ENCODE data around the gene DENND1A.
"Not testable (repeated sequence)": the region's sequence is repeated elsewhere in the genome, so short reads cannot be mapped to it uniquely, and the experiment has no call there.

The DENND1A gene

DNA sequence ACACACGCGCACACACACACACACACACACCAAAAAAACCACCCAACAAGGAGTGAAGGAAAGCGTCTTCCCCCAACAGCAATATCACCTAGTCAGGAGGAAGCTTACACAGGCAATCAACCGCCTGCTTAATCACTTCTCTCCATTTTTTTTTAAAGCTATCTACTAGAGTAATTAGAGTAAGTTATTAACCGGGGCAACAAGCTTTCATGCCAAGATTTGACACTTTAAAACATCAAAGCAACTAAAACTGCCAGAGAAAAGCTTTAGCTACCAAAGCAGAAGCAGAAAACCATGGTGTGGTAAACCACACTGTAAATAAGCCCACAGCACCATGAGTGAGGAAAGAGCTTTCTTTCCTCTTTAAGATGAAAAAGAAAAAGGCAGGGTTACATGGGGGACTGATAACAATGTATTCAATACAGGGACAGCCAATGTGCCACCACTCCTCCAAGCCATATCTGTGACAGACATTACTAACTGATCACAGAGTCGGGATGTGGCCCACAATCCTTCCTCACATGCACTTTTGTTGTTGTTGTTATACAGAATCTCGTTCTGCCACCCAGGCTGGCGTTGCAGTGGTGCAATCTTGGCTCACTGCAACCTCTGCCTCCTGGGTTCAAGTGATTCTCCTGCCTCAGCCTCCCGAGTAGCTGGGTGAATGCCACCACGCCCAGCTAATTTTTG is 291.8 kb downstream of the DENND1A start:
- DNase-seq (ENCODE audit: extremely low read depth in 1 of 2, low read depth in 1 of 2) = no peak

DNA sequence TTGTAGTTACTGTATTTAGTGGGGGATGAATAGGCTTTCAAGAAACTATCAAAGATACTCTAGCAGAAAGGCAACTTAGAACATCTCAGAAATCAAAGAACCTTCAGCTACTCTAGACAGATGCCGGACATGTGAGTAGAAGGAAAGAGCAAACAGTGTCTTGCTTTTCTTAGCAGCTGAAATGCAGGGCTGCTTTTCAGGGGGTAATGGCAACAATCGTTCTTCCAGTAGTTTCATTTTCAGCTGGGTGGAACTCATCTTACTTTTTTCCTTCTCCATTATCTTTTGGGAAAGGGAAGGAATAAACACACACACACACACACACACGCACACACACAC is 292.4 kb downstream of the DENND1A start:
- no peak for DNase-seq (ENCODE audit: extremely low read depth in 1 of 2, low read depth in 1 of 2)

DNA sequence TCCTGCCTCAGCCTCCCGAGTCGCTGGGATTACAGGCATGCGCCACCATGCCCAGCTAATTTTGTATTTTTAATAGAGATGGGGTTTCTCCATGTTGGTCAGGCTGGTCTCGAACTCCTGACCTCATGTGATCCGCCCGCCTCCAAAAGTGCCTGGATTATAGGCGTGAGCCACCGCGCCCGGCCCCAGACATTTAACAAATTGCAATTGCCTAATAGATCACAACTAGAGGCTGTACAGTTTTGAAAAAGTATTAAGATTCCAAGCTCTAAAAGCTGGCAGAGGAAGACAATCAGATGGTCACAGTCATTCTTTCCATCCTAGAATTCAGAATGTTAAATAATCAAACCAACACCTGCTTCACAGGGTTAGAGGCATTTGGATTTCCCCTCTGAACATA is 293.1 kb downstream of the DENND1A start:
- DNase-seq (ENCODE audit: extremely low read depth in 1 of 2, low read depth in 1 of 2) = not testable (repeated sequence)

DNA sequence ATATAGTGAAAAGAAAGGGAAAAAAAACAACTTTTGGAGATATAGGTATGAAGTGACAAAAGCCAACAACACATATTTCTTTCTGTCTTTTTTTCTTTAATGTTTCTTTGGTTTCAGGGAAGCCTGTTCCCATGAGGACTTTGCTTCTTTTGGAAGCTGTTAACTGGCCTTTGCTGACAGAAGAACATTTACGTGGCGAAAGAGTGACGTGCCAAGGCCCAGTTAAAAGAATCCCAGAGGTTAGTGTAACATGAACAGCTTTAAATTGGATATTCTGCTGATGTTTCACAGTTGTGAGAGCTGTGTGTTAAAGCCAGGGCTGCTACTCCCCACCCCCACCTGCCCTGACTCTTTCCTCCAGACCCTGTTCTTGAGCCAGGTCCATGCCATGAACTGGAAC is 298.1 kb downstream of the DENND1A start:
- no peak for DNase-seq (ENCODE audit: extremely low read depth in 1 of 2, low read depth in 1 of 2)

DNA sequence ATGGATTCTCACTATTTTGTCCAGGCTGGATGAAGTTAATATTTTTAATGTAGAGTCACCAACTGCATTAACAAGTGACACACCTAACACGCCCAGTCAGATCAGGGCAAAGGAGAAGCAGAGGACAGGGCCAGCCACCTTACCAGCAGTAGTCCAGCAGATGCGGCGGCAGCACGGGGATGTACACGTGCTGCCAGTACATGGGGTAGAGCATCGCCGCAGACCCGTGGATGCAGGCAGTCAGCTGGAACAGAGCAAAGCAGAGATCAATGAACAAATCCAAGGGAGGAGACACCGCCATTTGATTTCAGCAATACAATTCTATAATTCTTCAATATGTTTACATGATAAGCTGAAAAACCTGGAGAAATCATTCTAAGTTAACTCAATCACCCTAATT is 299.7 kb downstream of the DENND1A start:
- DNase-seq (ENCODE audit: extremely low read depth in 1 of 2, low read depth in 1 of 2) = no peak

DNA sequence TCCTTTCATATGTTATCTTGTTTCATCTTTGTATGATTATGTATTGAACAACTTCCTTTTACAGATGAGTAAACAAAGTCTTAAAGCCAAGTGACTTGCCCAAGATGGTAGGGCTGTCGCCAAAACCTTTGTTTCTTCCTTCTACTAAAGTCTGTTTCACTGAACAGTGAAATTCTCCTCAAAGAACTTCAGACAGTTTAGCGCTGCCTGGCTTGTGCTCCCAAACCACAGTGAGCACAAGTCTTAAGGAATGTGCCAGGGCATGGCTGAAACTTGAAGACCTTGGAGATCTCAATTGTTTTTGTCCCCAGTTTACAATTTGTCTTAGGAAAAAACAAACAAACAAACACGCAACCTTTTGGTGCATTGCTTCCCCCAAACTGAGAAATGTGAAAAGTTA is 300.4 kb downstream of the DENND1A start:
- no peak for DNase-seq (ENCODE audit: extremely low read depth in 1 of 2, low read depth in 1 of 2)

GRCh38 chr9:123622711-123623241 is 307.1 kb downstream of the DENND1A start:
- no peak for DNase-seq (ENCODE audit: extremely low read depth in 1 of 2, low read depth in 1 of 2)

DNA sequence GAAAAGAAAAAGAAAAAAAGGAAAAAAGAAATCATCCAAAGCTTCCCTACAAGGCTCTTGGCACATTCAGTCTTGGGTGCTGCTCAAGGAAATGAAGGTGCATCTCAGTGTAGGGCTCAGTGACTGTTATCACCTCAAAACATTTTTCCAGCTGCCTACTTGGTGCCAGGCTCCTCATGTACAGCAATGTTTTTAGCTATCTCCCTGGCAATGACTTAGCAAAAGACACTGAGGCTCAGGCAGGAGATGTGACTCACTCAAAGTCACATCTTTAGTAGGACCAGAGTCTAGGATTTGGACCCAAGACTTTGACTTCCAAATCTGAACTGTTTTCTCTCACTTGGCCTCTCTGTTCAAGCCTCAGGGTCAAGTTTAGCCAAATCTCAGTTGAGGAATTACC is 309.7 kb downstream of the DENND1A start:
- DNase-seq (ENCODE audit: extremely low read depth in 1 of 2, low read depth in 1 of 2) = no peak

DNA sequence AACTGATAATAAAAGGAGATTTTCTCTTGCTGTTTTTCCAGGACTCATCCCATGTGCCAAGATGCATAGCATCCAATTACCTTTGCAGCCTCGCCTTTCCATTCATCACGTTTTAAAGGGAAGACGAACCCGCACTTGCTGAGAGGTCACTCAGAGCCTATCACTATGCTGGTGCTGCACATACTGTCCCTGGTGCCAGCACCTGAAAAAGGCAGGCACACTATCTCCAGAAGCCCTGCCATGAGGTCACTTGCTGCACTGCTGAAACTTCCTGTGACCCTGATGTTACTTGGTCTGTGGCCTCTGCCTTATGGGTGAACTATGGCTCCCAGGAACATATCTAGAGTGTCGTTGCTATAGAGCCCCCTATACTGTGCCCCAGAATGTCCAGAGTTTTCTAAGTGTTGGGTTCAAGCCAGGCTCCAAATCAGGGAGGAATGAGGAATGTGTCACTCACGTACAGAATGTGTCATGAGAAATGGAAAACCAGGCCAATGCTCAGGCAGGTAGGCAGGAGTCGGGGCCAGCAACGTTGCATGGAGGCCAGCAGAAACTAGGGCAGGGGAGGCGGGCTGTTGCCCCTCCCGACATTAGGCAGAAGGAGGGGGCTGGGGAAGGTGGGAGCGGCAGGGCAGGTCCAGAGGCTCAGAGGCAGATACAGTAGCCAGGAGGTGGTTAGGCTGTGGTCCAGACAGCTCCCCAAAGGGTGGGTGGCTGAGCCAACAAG is 311.8 kb downstream of the DENND1A start:
- DNase-seq (ENCODE audit: extremely low read depth in 1 of 2, low read depth in 1 of 2) = no peak

DNA sequence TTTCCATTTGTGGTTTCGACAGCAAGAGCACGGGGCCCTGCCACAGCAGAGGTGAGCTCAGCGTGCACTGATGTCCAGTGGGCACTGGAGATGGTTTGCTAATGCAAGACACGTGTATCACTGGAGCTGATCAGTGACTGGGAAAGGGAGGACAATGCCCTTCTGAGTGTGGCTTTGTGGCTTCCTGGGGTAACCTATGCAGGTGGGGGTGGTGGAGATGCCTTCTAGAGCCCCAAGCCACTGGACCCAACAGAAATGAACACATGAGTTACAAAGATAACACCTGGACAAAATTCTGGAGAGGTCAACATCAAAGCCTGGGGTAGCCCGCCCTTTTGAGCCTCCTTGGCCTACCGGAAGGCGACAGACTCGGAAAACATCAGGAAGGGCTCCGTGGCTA is 312.6 kb downstream of the DENND1A start:
- DNase-seq (ENCODE audit: extremely low read depth in 1 of 2, low read depth in 1 of 2) = no peak

DNA sequence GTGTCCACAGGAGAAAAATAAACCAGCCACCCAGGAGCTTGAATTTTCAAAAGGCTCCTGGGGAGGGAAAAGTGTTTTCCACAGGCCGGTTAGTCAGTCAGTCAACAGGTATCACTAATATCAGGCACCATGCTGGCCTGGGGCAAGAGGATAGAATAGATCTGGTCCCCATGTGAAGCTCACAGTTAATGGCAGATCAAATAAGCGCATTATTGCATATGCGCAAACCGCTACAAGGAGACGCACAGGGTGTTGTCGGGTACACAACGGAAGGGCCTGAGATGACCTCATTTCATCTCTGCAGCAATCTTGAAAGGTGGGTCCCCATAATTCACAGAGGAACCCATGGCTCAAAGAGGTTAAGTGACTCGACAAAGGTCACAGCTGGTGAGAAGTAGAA is 313.2 kb downstream of the DENND1A start:
- no peak for DNase-seq (ENCODE audit: extremely low read depth in 1 of 2, low read depth in 1 of 2)

GRCh38 chr9:123615381-123615780 is 314.5 kb downstream of the DENND1A start:
- DNase-seq (ENCODE audit: extremely low read depth in 1 of 2, low read depth in 1 of 2) = no peak

DNA sequence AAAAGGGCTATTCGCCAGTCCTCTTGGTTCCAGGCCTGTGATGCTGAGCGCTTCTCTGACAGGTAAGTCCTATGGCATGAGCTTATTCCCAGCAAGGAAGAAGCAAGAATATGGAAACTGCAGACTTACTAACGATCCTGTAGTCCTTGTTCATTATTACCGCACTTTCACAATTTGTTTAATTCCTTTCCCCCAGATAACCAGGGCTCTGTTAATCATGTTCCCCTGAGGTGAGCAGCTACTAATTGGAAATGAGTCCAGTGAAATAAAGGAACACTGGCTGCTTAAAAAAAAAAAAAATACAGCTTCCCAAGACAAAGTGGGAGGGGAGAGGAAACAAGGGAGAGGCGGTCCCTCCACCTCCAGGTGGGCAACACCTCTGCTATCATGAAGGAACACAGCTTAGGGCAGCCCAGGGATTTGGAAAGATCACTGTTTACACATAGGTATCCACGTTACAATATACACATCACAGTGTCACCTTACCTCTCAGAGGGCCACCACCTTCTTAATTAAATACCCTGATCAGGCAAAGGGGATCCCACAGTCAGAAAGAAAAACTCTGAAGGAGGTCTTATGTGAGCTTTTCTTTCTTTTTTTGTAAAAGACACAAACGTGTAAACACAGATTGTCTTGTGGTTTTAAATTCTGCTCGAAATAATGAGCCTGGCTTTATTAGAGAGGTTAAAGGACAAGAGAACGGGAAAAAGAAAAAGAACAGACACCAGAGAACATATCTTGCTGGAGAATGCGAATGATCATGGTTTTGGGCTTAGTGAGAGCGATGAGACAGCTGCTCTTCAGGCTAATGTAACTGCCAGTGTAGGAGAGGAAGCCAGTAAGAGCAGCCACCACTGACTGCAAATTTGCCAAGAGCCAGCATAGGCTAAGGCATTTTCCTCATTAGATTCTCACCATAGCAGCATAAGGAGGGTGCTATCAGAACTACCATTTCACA is 315.3 kb downstream of the DENND1A start:
- DNase-seq (ENCODE audit: extremely low read depth in 1 of 2, low read depth in 1 of 2) = no peak

DNA sequence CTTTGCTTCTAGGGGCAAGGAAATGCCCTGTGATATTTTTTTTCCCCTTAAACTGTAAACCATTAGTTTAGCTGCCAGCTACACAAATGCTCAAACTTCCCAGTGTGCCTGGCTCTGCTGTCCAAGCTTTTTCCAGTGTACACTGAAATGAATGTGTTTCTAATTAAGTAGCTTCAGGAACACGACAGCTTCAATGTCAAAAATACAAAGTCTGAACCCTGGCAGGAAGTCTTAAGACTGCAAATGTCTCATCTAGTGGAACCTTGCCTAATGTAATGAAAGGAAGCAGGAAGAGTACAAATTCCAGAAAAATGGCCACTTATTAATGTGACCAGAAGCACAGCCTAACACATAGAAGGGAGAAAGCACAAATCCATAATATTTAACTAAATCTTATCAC is 318.7 kb downstream of the DENND1A start:
- DNase-seq (ENCODE audit: extremely low read depth in 1 of 2, low read depth in 1 of 2) = no peak

- no peak for DNase-seq (ENCODE audit: extremely low read depth in 1 of 2, low read depth in 1 of 2)
These were observed 320.1 kb downstream of the DENND1A start for GRCh38 chr9:123609844-123610243.

DNA sequence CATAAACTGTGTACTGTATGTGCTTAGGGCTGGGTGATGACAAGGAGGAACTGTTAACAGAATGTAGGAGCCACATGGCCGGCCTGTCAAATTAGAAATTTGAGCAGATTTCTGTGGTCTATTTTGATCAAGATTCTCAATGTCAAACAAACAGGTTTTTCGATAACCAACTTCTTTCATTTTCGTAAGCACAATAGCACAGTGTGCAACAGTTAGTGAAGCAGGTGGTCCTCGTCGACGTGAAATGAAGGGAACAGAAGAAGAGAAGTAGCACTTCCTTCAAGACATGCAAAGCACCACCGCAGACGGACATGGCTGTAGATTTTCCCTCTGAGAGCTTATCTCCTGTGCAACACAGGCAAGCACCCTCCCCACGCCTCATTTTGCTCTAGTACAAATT is 321.8 kb downstream of the DENND1A start:
- DNase-seq (ENCODE audit: extremely low read depth in 1 of 2, low read depth in 1 of 2) = no peak

DNA sequence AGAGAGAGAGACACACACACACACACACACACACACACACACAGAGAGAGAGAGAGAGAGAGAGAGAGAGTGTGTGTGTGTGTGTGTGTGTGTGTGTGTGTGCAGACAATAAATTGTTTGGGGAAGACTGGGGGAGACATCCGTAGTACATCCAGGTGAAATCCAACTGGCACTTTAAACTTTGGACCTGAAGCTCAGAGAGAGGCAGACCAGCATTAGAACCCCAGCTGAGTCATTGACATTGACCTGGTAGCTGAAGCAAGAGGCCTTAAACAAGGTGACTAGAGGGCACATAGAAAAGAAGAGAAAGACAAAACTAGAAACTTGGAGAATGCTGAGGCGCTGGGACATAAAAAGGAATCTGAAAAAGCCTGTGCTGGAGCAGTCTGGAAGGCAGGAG is 322.4 kb downstream of the DENND1A start:
- DNase-seq (ENCODE audit: extremely low read depth in 1 of 2, low read depth in 1 of 2) = no peak

DNA sequence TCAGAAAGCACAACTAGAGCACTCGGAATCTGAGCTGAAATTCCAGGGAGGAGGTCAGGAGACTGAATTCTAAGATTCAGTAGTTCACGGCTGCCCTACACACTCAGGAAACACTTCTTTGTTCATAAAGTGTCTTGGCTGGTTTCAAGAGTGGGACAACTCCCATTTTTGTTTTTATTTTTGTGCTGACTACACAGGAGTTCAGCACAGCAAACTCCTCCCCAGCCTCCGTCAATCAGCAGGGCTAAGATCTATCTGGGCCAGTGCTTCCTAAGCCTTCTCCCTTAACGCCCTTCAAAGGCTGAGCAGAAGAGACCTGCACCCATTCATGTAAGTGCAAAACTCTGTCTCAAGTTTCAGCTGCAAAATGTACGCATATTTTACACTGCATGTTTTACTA is 323.8 kb downstream of the DENND1A start:
- no peak for DNase-seq (ENCODE audit: extremely low read depth in 1 of 2, low read depth in 1 of 2)

DNA sequence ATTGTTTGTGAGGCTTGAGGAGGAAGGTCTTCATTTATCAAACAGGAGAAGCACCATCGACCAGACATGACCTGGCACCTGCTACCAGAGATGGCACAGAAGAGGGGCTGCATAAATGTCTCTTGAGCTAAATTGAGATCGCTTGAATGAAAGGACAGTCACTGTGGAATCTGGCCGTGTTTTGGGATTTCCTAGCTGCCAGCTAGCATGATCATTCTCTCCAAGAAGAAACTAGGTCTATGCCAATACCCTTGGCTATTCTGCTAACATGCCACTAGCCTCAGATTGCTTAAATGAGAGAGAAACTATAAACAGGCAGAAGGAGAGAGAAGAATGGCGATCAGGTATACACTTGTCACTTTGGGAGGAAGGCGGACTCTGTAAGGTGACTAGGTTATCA is 324.6 kb downstream of the DENND1A start:
- DNase-seq (ENCODE audit: extremely low read depth in 1 of 2, low read depth in 1 of 2) = no peak

GRCh38 chr9:123604861-123605260 is 325.1 kb downstream of the DENND1A start:
- DNase-seq (ENCODE audit: extremely low read depth in 1 of 2, low read depth in 1 of 2) = no peak

GRCh38 chr9:123601828-123602227 is 328.1 kb downstream of the DENND1A start:
- no peak for DNase-seq (ENCODE audit: extremely low read depth in 1 of 2, low read depth in 1 of 2)

All from stimulated activated CD8-positive, alpha-beta memory T cell treated with anti-CD3 and anti-CD28 coated beads, Interleukin-7, amount 100 ng/mL, for 48 hours (primary cell).